Measurements from ENCODE around the gene BCL2L1.

- TF ChIP-seq CTCF (IDR thresholded peaks at IDR 0.05; ENCODE audit: poor library complexity, severe bottlenecking) (no peak), SMC3 (conservative IDR thresholded peaks at IDR 0.05; ENCODE audit: poor library complexity) (no peak), TAF1 (IDR thresholded peaks at IDR 0.05; ENCODE audit: low read depth) (no peak), POLR2AphosphoS5 (IDR thresholded peaks at IDR 0.05) (no peak), EP300 (conservative IDR thresholded peaks at IDR 0.05; ENCODE audit: poor library complexity, severe bottlenecking) (no peak), EZH2 (IDR thresholded peaks at IDR 0.05; ENCODE audit: borderline replicate concordance, insufficient read depth, low read length, poor library complexity, severe bottlenecking) (no peak), REST (IDR thresholded peaks at IDR 0.05; ENCODE audit: borderline replicate concordance) (no peak)
Observed at GRCh38 chr20:31715766-31716165, 6.9 kb downstream of the BCL2L1 start.
